Measurements from ENCODE around the gene ABCB6. TPM values are rescaled to one million over a fixed set of nuclear protein-coding genes. Genes with fewer than 3 reads are reported as not detected.

The ABCB6 gene
- total RNA-seq, 2 donors from 2014 or later: 14.2 to 23.0 TPM

DNA sequence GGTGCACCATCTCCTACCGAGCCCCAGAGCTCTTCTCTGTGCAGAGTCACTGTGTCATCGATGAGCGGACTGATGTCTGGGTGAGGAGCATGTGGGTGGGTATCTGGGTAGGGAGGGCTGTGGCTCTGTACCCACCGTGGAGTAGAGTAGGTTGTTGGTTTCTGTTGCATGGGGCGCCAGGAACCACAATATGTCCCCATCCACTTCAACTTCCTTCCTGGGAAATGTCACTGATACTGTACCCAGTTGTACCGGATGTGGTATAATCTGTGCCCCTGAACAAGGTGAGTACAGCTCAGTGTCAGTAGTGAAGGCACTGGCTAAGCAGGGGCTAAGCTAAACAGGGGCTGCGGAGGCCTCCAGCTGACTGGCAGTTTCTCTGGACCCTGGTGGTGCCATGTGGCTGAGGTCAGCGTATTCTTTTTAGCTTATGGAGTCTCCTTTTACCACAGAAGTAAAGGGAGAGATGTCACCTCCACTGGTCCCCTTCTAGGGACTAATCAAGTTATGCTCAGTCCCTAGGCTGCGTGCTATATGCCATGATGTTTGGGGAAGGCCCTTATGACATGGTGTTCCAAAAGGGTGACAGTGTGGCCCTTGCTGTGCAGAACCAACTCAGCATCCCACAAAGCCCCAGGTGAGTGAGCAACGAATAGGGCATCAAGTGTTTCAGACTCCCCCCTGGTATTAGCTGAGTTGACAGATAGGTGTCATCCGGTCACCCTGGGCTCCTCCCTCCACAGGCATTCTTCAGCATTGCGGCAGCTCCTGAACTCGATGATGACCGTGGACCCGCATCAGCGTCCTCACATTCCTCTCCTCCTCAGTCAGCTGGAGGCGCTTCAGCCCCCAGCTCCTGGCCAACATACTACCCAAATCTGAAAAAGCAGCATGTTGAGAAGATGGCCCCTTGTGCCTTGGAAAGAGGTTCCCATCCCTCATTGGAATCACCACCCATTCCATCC, 29.2 kb upstream of the ABCB6 start:
- DNase-seq: no peak
- peak in 1 of 2 donors; percentile 2 for ATAC-seq
- intact Hi-C loops (cut with DNase I): loop anchor here in 1 of 2 donors (10.0 kb wide), 1 partner anchor 47 kb away; no protein-coding TSS in a partner anchor

DNA sequence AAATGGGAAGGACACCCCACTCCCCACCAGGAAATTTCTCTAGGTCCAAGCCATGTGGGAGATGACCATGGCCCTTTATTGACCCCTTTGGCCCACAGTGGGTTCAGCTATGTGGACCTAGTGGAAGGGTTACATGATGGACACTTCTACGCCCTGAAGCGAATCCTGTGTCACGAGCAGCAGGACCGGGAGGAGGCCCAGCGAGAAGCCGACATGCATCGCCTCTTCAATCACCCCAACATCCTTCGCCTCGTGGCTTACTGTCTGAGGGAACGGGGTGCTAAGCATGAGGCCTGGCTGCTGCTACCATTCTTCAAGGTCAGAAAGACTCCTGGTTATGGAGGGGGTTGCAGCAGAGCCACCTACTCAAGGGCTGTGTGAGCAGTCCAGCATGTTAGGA, 27.8 kb upstream of the ABCB6 start:
- DNase-seq: no peak
- intact Hi-C loops (cut with DNase I): loop anchor here in 1 of 2 donors (10.0 kb wide), 1 partner anchor 48 kb away; no protein-coding TSS in a partner anchor
- ATAC-seq: no peak

DNA sequence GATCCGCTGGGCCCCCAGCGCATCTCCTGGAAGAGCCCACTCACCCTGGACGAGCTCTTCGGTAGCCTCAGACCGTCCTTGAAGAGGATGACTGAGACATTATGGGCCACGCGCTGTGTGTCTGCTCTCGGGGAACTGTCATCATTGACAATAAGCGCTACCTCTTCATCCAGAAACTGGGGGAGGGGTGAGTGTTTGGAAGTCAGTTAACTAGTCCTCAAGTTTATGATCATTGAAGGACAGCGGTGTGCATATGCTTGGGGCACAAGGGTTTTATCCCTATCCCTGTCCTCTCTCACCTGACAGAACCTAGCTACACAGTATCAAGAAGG, 27.1 kb upstream of the ABCB6 start:
- DNase-seq: no peak
- ATAC-seq: no peak
- intact Hi-C loops (cut with DNase I): loop anchor here (2.0 to 10.0 kb wide), 2 partner anchors 17 to 49 kb away; partner anchors contain the start of genes ANKZF1 (in 1 of the 2) and ATG9A (in 1 of the 2)

DNA sequence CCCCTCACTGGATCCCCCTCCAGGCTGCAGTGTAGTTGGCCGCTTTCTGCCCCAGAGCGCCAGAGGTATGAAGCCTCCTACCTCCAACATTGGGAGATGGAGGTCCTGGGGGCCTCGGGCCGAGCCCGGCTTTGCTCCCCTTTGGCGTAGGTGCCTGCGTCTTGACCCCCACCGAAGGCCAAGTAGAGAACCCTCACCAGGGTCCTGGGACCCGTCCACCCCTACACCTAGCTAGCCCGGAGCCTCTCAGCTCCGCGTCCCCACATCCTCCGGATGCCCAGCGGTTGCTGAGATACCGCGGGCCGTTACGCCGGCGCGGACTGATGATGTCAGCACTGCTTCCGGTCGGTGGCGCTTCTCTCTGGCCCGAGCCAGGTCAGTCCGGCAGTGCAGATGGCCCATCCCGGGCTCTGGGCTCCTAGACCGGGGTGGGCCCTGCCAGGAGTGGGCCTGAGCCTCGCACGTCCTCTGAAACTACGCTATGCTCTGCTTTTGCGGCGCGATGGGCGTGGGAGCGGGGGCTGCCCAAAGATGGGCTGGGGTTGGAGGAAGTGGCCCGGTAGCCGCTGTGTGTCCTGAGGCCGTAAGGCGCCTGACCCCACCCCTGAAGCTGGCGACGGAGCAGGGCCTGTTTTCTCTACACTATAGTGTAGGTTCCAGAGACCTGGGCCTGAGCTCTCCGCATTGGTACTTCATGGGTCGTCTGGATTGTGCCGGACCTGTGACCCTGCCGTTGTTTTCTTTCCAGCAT, 26.6 kb upstream of the ABCB6 start, which contains the start of the genes GLB1L and STK16:
Gene GLB1L (minus strand): TSS at position 297 of the 751 bp plus-strand sequence. CDS start 1,871 bp downstream, outside the sequence.
Gene STK16 (plus strand): TSS at position 332 of the 751 bp plus-strand sequence. CDS start 521 bp downstream, outside the sequence.
- ATAC-seq: peak; percentile 93 to 94
- peak; percentile 96 for DNase-seq
- intact Hi-C loops (cut with DNase I): loop anchor here (2.0 to 10.0 kb wide), 2 partner anchors 17 to 49 kb away; partner anchors contain the start of genes ANKZF1 (in 1 of the 2) and ATG9A (in 1 of the 2)

DNA sequence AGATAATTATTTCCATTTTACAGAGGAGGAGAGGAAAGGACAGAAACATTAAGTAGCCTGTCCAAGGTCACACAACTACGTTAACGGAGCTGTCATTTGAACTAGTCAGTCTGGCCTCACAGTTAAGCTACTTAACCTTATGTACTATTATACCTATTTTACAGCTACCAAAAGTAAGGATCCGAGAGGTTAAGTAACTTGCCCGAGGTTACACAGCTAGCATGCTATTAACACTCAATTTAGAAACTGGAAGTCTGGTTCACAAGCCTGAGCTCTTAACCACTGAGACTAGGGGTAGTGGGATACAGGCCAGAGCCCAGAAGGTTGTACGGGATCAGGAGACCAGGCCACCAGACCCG, 26.0 kb upstream of the ABCB6 start:
- intact Hi-C loops (cut with DNase I): loop anchor here (2.0 to 10.0 kb wide), 2 partner anchors 16 to 50 kb away; partner anchors contain the start of genes ANKZF1 (in 1 of the 2) and ATG9A (in 1 of the 2)
- ATAC-seq (no peak), DNase-seq (no peak)

DNA sequence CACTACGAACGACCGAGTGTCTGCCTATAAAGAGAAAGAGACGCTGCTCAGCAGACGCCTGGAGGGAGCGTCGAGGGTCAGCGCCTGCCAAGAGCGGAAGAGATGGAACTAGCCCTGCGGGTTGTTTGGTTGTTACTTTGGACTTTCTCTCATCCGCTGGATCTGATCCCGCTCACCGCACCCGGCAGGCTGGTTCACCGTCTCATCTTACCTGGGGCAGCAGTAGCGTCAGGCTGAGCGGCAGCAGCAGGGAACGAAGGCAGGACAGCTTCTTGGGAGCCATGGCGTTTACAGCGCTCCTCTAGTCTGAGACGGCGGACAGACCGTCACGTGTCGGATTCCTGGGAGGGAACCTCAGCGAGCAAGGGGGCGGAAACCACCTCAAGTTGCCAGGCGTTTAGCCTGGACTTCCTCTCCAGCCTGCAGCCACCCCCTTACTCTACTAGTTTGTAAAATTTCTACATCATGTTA, 24.6 kb upstream of the ABCB6 start:
- intact Hi-C loops (cut with DNase I): loop anchor here in 1 of 2 donors (10.0 kb wide), 1 partner anchor 51 kb away; no protein-coding TSS in a partner anchor
- ATAC-seq: no peak
- no peak for DNase-seq

DNA sequence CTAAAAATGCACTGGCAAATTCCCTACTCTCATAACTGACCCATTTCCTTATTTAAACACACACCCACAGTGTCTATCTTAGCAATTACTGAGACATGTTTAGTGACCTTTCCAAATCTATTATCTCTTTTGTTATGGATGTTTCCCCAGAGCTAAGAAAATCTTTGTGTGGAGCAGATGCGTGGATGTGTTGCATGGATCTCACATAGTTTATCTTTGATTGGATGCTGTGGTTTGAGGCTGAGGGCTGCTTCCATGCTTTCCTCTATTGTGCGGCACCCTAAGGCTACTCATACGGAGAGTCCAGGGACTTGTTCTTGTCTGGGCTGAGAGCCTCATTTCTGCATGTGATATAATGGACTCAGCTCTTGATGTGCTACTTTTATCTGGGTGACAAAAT, 15.6 kb upstream of the ABCB6 start:
- intact Hi-C loops (cut with DNase I): no loop called here
- no peak for ATAC-seq
- no peak for DNase-seq

DNA sequence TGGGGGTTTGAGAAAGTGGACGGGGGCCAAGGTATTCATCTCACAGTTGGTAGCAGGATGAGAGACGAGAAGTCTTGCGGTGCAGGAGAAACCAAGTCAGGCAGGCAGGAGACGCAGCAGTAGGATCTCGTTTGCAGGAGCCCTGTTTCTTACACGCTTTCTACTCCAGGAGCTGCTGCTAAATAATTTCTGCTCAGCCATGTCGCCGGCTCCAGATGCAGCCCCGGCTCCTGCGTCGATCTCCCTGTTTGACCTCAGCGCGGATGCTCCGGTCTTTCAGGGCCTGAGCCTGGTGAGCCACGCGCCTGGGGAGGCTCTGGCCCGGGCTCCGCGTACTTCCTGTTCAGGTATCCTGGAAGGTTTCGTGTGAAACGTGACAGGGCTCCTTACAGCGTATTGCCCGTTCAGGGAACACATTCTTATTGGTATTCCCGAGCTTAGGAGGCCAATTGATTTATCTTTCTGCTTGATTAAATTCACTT, 11.3 kb upstream of the ABCB6 start:
- ATAC-seq (peak in 1 of 2 donors; percentile 24), DNase-seq (no peak)
- intact Hi-C loops (cut with DNase I): no loop called here

DNA sequence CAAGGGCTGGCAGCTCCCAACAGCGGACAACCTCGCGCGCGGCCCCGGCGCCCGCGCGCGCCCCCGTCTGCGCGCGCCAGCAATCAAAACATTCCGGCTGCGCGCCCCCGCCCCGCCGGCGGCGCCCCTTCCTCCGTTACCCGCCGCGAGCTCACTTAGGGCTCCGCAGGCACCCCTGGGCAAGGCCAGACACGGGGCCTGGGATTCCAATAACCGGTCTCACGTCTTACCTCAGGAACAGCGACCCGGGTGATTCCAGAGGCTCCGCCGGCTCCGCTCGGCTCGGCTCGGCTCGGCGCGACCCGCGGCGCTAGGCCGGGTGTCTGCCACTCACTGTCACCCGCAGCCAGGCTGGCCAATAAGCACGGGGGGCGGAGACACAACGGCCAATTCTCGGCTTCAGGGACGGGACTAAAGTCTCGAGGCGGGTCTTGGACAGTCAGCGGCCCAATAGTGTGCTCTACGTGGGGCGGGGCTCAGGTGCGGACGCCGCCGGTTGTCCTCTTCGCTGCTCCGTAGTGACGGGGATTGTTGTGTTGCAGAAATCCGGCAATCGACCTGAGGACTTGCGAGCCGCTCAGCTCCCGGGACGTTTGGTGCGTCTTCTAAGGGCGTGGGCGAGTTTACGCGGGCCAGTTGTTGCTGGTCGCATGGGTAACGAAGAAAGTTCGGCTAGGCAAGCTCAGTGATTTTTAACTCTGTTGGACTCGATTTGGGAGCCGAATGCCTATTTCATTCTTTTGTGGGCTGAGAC, 10.7 kb upstream of the ABCB6 start, which contains the start of the genes ANKZF1 and ATG9A:
Gene ANKZF1 (plus strand): TSS at position 502 of the 754 bp plus-strand sequence. CDS start 452 bp downstream, outside the sequence.
Gene ATG9A (minus strand): TSS at position 332 of the 754 bp plus-strand sequence. CDS start 1,612 bp downstream, outside the sequence.
- intact Hi-C loops (cut with DNase I): loop anchor here in 1 of 2 donors (2.0 kb wide), 1 partner anchor 15 kb away; the partner anchor contains the start of genes GLB1L and STK16
- peak; percentile 99 for DNase-seq
- ATAC-seq: peak; percentile 99

DNA sequence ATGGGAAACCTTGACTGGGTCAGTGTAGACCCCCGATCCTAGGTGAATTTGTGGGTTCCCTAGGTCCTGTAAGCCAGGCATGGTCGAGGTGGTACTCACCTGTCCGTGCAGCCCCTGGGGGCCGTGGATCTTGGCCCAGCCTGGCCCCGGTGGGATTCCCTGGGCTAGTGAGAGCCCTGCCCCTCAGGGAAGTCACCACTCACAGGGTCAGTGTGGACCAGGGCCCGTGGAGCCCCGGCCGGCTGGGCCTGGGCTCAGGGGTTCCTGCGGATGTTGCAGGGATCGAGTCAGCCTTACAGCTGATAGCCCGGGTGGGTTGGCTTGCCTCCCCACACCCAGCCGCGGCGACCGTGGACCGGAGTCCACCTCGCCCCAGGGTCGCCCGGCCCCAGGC, 10.2 kb upstream of the ABCB6 start:
- DNase-seq (no peak), ATAC-seq (no peak)
- intact Hi-C loops (cut with DNase I): loop anchor here in 1 of 2 donors (2.0 kb wide), 1 partner anchor 16 kb away; the partner anchor contains the start of genes GLB1L and STK16

DNA sequence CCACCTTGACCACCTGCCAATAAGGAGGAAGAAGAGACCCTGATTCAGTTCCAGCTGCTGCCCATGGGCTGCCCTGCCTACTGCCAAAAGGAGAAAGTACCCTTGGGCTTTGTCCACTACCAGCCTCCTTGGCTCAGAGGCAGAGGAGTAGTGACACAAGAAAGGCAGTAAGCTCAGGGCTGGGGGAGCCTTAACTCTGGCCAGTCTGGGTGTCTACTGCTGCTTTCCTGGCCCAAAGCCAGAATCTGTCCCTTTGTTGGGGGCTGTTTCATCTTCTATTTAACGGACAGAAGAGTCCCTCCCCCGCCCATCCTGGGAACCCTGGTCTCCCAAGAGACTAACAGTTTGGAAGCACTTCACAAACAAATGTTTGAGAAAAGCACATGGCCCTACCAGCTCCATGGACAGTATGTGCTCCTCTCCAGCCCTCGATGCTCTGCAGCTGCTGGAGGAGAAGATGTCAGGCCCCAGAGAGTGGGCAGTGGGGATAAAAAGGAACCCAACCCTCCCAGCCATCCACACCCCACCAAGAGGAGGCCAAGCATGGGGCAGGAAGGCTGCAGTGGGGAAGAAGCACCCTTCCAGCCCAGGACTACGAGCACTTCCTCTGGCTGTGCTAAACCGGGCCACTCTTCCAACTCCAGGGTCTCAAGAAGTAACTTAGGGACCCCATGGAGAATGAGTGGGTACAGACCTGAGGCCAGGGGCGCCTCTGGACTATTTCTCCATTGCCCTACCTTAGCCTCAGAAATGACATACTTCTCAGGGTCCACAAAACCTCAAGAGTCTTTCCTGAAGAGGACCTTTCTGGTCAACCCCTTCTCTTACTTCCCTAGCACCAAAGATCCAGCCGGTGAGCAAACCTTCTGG, 9.5 kb upstream of the ABCB6 start:
- DNase-seq: no peak
- intact Hi-C loops (cut with DNase I): loop anchor here in 1 of 2 donors (2.0 kb wide), 1 partner anchor 17 kb away; the partner anchor contains the start of genes GLB1L and STK16
- ATAC-seq: no peak

DNA sequence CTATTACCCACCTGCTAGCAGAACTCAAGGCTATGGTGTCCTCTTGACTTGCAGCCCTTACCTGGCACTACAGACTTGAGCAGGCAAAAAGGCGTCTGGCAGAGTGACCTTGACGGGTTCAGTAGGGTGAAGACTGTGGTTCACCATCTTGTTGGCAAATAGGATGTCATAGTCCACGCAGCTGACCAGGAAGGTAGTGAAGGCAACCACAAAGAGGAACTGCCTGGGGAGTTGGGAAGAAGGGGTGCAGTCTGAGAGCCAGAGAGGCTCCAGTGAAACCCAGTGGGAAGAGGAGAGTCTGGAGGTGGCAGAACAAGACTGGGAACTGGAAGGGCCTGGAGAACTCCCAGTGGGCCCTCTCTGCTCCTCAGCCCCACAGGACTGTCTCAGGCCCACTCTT, 6.6 kb upstream of the ABCB6 start:
- intact Hi-C loops (cut with DNase I): no loop called here
- ATAC-seq (no peak), DNase-seq (no peak)

DNA sequence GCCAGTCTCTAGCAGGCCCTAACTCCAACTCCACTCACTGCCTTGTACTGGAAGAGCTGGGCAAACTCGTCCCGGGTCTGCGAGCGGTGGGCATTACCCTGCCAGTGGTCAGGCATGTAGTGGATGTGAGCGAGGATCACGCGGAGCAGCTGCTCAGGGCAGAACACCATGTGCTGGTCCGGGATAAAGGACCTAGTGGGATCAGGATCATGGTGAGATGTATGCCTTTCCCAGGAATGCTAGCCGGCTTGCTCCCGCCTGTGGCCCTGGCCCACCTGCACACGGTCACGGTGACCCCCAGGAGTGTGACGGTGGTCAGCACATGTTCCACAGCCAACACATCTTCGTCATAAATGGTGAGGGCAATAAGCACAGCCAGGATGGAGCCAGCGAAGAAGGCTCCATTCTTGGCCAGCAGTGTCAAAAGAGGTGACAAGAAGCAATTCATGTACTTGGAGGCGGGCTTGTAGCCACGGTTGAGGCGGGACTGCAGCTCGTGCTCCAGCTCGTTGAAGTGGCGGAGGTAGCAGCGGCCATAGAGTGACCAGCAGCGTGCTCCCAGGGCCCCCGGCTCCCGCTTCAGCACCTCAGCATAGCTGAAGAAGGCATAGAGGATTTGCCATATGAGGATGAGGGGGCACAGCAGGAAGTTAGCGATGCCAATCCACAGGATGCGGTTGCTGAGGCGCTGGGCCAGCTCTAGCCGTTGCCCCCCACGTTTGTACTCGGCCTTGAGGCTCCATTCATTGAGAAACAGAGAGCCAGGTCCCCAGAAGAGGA, 5.3 kb upstream of the ABCB6 start:
- ATAC-seq: no peak
- intact Hi-C loops (cut with DNase I): no loop called here
- DNase-seq: no peak

DNA sequence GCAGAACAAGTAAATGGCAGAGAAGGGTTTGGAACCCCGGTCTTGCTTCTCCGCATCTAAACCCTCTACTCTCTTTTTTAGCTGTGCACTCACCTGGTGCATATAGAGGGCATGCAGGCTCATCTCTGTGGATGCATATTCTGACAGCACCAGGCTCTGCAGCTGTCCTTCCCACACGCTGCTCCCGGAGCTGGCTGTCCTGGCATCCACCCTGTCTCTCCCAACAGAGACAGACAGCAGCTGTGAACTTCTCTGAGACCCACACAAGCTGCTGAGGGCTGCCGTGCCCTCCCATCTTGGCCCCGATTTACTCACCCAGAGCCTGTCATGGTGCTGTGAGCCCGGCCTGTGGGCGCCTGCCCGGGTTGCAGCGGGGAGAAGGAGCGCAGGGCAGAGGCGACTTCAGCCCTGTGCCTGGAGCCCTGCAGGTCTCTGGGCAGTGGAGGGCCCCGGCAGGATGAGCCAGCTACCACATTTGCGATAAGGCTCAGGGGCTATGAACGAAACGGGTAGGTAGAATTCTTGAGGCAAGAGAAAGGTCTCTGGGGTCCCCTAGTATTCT, 3.3 kb upstream of the ABCB6 start:
- DNase-seq (no peak), ATAC-seq (no peak)
- intact Hi-C loops (cut with DNase I): no loop called here

DNA sequence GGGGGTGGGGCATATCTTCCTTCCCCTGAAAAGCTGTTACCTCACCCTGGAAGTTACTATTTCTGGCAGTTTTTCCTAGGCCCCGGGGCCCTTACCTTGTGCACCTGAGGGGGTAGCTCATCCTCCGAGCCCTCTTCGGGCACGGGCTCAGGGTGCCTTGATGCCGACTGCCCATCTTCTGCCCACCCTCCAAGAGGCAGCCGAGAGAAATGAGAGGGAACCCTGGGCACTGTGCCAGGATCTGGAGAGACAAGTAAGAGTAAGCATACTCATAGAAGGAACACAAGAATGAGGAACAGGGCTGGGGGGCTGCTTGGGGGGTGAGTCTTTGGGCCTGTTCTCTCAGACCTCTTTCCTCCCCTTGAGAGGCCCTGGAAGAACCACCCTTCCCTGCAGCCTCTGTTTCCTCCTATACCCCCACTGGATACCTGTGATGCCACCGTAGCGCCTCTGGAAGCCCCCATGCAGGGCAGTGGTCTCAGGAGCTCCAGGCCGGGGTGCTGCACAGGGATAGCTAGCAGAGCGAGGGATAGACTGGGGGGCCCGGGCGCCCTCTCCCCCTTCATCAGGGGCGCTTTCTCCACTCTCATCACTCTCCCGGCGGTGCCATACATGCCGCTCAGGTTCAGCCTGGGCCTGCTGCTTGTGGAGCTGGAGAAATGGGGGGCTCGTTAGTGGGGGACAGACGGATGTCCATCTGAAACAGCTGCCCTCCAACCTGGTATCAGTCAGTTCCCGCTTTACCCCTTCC, 2.1 kb upstream of the ABCB6 start:
- no peak for ATAC-seq
- intact Hi-C loops (cut with DNase I): no loop called here
- DNase-seq: no peak
